ENCODE results near the gene MCM7.

Gene MCM7

GRCh38 chr7:100098913-100099312 lies 2.3 kb downstream of the MCM7 start:
- DNase-seq, result no peak

- DNase-seq, result no peak
Measured at GRCh38 chr7:100095704-100096103, 5.5 kb downstream of the MCM7 start.

DNA sequence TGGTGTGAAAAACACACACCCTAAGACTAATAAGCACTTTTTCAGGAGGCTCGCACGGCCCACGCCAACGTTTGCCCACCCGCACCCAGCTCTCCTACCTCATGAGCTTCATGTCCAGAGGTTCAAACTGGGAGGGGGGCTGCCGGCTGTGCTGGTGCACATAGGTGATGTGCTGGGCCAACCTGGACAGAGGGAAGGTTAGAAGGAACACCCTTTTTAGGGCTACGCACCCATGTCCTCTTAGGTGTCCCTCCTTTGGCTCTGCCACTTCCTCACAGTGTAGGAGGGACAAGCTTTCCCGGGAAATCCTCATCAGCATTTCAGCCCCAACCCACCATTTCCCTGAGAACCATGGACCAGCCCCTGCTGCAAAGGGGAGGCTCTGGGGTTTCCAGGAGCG lies 5.9 kb downstream of the MCM7 start:
- DNase-seq, result no peak

- DNase-seq, result no peak
Measured at GRCh38 chr7:100093925-100094486, 7.2 kb downstream of the MCM7 start.

DNA sequence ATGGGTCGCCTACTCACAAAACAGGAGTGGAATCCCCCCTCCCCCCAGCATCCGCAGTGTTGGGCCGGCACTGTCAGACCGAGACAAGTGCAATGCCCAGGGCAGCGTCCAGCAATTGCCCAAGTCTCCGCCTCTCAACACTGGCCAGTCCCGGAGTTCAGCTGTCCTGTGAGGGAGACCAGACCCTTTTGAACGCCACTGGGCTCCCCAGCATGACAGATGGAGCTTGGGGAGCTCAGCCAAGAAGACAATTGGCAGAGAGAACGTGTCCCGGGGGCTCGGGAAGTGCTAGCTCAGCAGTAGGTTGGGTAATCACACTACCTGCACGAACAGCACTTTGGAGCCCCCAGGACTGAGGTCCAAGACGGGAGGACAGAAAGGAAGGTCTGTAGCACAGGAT lies 7.7 kb downstream of the MCM7 start:
- DNase-seq, result no peak

DNA sequence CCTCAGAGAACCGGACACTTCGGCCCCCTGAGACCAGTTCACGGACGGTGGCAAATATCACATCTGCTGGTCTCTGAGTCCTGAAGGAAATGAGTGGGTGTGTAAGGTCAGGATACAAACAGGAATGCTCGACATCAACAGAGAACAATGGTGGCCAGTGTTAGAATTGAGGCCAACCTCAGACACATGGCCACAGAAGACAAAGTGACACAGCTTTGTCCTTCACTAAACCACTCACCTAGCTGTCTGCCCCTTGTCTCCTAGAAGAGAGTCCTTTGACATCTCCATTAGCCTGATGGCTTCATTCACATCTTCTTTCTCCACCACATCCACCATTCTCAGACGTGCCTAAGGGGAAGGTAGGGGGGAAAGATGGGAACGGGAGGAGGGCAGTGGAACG lies 8.1 kb downstream of the MCM7 start:
- no peak for DNase-seq

- DNase-seq, result no peak
Measured at GRCh38 chr7:100091411-100092181, 9.6 kb downstream of the MCM7 start.

DNA sequence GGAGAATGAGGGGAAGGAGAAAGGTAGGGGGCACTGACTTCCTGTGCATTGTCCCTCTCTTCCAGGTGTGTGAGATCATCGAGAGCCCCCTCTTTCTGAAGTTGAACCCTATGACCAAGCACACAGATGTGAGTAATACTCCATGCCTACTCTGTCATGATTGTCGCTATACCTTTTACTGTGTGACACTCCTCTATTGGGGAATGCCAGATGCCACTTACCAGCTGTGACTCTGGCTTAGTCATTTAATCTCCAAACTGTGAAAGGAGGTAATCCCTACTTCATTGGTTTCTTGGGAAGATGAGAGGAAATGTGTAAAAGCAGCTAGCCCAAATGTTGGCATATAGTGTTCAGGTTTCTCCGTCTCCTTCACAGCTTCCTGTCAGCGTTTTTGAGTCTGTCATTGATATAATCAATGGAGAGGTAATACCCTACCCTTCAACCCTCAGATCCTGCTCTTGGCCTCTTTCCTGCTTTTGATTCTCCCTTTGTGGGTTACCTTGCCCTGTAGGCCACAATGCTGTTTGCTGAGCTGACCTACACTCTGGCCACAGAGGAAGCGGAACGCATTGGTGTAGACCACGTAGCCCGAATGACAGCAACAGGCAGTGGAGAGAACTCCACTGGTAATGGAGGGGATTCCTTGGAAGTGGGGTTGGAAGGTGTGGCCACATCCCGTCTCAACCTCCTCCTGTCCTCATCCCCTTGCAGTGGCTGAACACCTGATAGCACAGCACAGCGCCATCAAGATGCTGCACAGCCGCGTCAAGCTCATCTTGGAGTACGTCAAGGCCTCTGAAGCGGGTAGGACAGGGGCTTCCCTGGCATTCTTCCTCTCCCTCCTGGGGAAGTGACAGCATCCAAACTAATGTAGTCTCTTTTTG lies 10.4 kb downstream of the MCM7 start:
- DNase-seq, result no peak

GRCh38 chr7:100089458-100090196 lies 11.6 kb downstream of the MCM7 start:
- no peak for DNase-seq

DNA sequence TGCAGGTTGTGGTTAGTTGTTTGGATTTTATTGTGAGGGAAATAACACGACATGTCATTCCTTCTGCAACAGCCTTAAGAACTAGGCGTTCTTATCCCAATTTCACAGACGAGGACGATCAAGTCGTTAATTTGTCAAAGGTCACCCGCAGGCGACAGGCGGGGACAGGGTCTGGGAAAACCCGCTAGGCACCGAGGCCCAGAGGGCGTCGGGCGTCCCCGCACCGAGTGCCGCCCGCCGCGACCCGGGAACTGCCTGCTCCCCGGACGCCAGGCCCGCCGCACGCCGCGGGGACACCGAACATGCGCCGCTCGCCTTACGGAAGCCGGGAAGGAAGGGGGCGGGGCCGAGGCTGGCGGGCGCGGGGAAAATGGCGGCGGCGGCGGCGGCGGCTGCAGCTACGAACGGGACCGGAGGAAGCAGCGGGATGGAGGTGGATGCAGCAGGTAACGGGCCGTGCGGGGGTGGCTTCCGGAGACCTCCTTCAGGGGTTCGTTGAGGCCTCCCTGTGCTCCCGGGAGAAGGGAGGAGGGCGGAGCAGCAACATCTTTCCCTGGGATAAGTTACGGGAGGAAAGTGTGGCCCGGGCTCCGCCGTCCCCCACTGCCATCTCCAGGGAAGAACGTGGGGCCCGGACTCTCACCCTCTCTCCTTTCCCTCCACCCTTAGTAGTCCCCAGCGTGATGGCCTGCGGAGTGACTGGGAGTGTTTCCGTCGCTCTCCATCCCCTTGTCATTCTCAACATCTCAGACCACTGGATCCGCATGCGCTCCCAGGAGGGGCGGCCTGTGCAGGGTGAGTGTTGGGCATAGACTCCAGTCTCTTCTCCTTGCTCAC lies 12.4 kb downstream of the MCM7 start, which contains the start of gene COPS6:
COPS6 (plus strand) TSS at position 349 of the 837 bp plus-strand sequence; CDS start at position 371, 22 bp downstream.
- DNase-seq, result peak; percentile 29 to 87 (median 65)

GRCh38 chr7:100088095-100088620 lies 13.0 kb downstream of the MCM7 start:
- DNase-seq, result no peak

- no peak for DNase-seq
Measured at GRCh38 chr7:100087055-100087750, 14.0 kb downstream of the MCM7 start.

GRCh38 chr7:100085515-100085914 lies 15.7 kb downstream of the MCM7 start:
- no peak for DNase-seq

DNA sequence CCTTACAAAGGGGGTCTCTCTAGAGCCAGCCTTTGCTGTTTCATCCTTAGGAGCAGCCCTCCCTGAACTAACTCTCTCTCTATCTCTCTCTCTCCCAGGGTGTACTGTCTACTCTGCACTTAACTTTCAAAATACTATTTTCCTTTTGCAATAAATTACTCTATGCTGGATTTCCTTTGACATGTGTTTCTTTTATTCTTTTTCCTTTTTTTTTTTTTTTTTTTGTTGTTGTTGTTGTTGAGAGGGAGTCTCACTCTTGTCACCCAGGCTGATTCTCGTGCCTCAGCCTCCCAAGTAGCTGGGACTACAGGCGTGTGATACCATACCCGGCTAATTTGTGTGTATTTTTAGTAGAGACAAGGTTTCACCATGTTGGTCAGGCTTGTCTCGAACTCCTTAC lies 18.2 kb downstream of the MCM7 start:
- no peak for DNase-seq

DNA sequence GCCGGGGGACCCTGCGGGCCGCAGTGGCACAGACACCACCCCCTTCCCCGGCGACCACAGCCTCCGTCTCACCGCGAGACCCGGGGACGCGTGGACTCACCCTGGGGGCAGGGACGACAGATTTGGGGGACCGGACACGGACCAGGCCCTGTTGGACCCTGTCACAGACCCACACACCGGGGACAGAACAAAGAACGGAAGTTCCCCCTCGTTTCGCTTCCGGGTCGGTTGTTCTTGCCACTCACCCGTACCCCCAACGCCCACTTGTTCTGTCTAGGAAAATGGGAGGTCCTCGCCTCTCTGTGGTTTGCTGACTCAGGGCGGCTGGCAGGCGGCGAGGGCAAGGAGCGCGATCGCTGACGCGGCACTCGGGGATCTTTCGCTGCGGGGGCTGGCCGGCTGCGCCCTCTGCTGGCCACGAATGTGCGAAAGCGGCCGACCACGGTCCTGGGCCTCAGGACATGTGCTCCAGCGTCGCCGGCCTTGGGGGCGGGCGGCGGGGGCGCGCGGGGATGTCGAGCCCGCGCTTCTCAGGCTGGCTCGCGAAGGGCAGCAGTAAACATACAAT lies 19.6 kb downstream of the MCM7 start, which contains the start of gene ZNF3:
ZNF3 (minus strand) TSS at position 189 of the 568 bp plus-strand sequence. CDS start 4,366 bp downstream, outside the sequence.
- DNase-seq, result peak; percentile 81 to 99 (median 98)

DNA sequence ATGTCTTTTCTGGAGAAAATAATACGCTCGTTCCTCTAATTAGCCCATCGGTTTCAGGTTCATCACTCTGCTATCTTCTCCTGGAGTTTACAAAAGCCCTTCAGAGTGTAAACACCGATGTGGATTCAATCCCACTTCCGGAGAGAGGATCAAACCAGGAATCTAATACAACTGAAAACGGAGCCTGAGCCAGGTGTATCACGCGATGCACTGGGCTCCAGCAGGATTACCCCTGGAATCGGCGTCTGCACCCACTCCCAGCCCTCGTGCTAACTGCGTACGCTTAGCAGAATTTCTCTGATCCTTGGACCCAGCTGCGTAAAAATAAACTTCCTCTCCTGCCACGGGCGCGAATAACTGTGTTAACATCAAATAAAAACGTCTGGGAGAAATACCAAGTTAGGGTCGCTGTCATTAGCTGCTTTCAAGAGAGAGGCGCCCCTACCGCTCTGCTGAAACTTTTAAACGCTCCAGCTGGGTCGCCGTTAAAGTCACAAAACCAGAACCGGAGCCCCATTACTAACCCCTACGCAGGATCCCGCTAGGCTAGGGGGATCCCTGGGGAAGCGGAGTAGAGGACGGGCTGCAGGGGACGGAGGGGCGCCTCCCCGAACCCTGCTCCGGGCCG lies 20.2 kb downstream of the MCM7 start:
- DNase-seq, result peak in 3 of 51 donors; percentile 10 to 35 (median 28)

DNA sequence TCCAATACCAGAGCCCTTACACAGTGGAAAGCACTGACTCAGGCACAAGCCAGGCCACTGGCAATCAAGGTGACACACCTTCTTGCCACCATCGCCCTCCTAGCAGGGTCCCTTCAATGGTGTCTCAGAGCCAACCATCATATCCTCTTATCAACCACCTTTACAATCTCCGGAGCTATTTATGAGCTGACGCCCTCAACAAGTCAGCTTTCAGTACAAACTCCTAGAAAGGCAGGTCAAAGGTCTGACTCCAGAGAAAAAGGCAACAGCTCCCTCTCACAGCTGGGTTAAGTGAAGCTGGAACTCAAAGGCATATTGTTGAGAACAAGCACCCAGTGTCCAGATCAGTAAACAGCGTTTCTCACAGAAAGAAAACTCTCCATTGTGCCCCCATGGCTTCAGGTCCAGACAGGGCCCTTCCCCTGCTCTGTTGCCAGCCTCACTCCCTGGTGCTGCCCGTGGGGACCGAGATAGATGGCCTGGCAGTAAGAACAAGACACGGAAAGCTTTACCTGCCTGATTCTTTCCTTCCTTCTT lies 22.1 kb downstream of the MCM7 start:
- DNase-seq, result peak in 29 of 51 donors; percentile 2 to 80 (median 41)

DNA sequence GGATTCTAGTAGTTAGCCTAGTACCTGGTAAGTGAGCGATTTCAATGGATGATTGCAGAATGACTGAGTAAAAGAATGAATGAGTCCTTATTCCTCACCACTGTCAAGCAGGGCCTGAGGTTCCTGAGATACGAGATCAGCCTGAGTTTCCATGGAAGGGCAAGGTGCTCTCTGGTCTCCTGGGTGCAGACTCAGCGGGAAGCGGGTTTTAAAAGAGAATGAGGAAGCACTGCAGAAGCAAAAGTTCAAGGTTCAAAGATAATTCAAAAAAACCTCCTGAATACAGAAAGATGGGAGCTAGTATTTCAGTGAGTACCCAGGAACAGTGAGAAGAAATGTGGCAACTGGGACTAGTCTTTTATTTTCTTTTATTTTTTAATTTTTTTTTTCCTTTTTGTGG lies 24.0 kb downstream of the MCM7 start:
- no peak for DNase-seq
